ENCODE data around the gene GTF2A1.
"Not testable (repeated sequence)": the region's sequence is repeated elsewhere in the genome, so short reads cannot be mapped to it uniquely, and the experiment has no call there.

Gene GTF2A1

GRCh38 chr14:81220830-81221578 is at the start of gene GTF2A1:
Gene GTF2A1 (minus strand): TSS chr14:81220959. CDS start chr14:81220518, 441 bp downstream.
- DNase-seq = peak; percentile 94

- no peak for DNase-seq
These were observed 49.2 kb upstream of the GTF2A1 start for GRCh38 chr14:81269979-81270375.

GRCh38 chr14:81269100-81269978 is 48.6 kb upstream of the GTF2A1 start:
- DNase-seq = no peak

GRCh38 chr14:81268016-81268416 is 47.3 kb upstream of the GTF2A1 start:
- DNase-seq = no peak

- DNase-seq = no peak
These were observed 44.9 kb upstream of the GTF2A1 start for GRCh38 chr14:81265636-81266169.

GRCh38 chr14:81264671-81265070 is 43.9 kb upstream of the GTF2A1 start:
- no peak for DNase-seq

GRCh38 chr14:81263777-81264410 is 43.1 kb upstream of the GTF2A1 start:
- no peak for DNase-seq

- DNase-seq = no peak
These were observed 40.4 kb upstream of the GTF2A1 start for GRCh38 chr14:81261176-81261575.

- no peak for DNase-seq
These were observed 40.0 kb upstream of the GTF2A1 start for GRCh38 chr14:81260732-81261131.

- no peak for DNase-seq
These were observed 35.7 kb upstream of the GTF2A1 start for GRCh38 chr14:81256289-81256960.

- DNase-seq = no peak
These were observed 31.5 kb upstream of the GTF2A1 start for GRCh38 chr14:81252278-81252677.

- no peak for DNase-seq
These were observed 26.6 kb upstream of the GTF2A1 start for GRCh38 chr14:81247271-81247766.

GRCh38 chr14:81246461-81247270 is 25.9 kb upstream of the GTF2A1 start:
- no peak for DNase-seq

GRCh38 chr14:81245771-81246170 is 25.0 kb upstream of the GTF2A1 start:
- no peak for DNase-seq

- DNase-seq = not testable (repeated sequence)
These were observed 23.7 kb upstream of the GTF2A1 start for GRCh38 chr14:81244431-81244830.

- no peak for DNase-seq
These were observed 22.7 kb upstream of the GTF2A1 start for GRCh38 chr14:81243499-81243898.

GRCh38 chr14:81236849-81237248 is 16.1 kb upstream of the GTF2A1 start:
- DNase-seq = not testable (repeated sequence)

GRCh38 chr14:81236138-81236537 is 15.4 kb upstream of the GTF2A1 start:
- DNase-seq = no peak

GRCh38 chr14:81235096-81235495 is 14.3 kb upstream of the GTF2A1 start:
- no peak for DNase-seq

GRCh38 chr14:81234278-81234677 is 13.5 kb upstream of the GTF2A1 start:
- DNase-seq = no peak

- DNase-seq = no peak
These were observed 12.9 kb upstream of the GTF2A1 start for GRCh38 chr14:81233615-81234014.

GRCh38 chr14:81231540-81231939 is 10.8 kb upstream of the GTF2A1 start:
- DNase-seq = no peak

Data from activated effector memory CD4-positive, alpha-beta T cell treated with Interleukin-2 at 50 U/mL for 16 hours (primary cell).